ENCODE results near the gene DEXI. TPM values are rescaled to one million over a fixed set of nuclear protein-coding genes. Genes with fewer than 3 reads are reported as not detected.
"Not testable (repeated sequence)": the region's sequence is repeated elsewhere in the genome, so short reads cannot be mapped to it uniquely, and the experiment has no call there.

The DEXI gene
- total and polyA plus RNA-seq, 7 donors = 13.9 to 99.9 (median 55.0) TPM

DNA sequence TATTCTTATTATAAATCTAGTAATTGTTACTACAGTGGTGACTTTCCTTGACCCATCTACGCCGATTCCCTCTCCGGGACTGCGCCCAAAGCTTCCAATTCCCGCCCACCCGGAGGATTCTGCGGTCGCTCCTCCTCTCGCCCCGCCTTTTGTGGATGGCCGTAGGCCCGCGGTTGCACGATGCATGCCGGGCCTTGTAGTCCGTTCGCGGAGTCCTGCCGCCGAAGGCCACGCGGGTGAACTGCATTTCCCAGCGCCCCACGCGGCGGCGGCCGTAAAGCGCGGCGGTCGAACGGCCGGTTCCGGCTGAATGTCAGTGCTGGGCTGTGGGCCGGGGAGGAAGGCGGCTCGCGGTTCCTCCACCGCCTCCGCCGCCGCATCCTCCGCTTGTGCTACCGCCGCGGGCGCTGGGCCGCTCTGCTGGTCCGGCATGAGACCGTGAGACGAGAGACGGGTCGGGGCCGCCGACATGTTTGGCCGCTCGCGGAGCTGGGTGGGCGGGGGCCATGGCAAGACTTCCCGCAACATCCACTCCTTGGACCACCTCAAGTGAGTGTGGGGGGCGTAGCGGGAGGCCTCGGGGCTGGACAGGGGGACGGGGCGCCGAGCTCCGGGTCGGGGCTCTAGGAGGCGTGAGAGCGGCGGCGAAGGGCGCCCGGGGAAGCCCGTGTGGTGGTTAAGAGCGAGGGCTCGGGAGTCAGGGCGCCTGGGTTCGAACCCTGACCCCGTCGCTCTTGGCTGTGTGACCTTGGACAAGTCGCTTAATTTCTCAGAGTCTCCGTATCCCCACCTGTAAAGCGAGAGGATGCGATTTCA, 2.2 kb upstream of the DEXI start, which contains the start of gene CLEC16A:
TSS of gene CLEC16A (plus strand) at position 316 of the 816 bp plus-strand sequence. CDS start at position 470, 154 bp downstream.
- Histone ChIP-seq H3K4me3 (peak within 1 kb of the TSS; percentile 81 to 98 (median 91)), H3K36me3 (no peaks in the 10 kb centered on the region), H3K27ac (peak within 1 kb of the TSS; percentile 89 to 92 (median 90)), H3K9me3 (no peaks in the 10 kb centered on the region), H3K27me3 (no peaks in the 10 kb centered on the region), H3K4me1 (peaks cover 0 to 72% (median 57%) of the 10 kb centered on the region in 4 donors)
- TF ChIP-seq, protein P1, sequence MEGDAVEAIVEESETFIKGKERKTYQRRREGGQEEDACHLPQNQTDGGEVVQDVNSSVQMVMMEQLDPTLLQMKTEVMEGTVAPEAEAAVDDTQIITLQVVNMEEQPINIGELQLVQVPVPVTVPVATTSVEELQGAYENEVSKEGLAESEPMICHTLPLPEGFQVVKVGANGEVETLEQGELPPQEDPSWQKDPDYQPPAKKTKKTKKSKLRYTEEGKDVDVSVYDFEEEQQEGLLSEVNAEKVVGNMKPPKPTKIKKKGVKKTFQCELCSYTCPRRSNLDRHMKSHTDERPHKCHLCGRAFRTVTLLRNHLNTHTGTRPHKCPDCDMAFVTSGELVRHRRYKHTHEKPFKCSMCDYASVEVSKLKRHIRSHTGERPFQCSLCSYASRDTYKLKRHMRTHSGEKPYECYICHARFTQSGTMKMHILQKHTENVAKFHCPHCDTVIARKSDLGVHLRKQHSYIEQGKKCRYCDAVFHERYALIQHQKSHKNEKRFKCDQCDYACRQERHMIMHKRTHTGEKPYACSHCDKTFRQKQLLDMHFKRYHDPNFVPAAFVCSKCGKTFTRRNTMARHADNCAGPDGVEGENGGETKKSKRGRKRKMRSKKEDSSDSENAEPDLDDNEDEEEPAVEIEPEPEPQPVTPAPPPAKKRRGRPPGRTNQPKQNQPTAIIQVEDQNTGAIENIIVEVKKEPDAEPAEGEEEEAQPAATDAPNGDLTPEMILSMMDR (IDR thresholded peaks at IDR 0.05) = peak in 1 of 4 experiments; percentile 7
- TF ChIP-seq EP300 (IDR thresholded peaks at IDR 0.05) (no peak), POLR2AphosphoS5 (IDR thresholded peaks at IDR 0.05) (peak; percentile 66 to 95 (median 84)), POLR2A (IDR thresholded peaks at IDR 0.05) (peak; percentile 50 to 53)
- peak; percentile 99 for DNase-seq
- WGBS, 2 donors = 0 to 1% methylated on average over 86 of the region's 86 CpGs
- intact Hi-C loops (cut with DNase I) = loop anchor here (5.0 kb wide), 1 partner anchor 968 kb away; no protein-coding TSS in a partner anchor

DNA sequence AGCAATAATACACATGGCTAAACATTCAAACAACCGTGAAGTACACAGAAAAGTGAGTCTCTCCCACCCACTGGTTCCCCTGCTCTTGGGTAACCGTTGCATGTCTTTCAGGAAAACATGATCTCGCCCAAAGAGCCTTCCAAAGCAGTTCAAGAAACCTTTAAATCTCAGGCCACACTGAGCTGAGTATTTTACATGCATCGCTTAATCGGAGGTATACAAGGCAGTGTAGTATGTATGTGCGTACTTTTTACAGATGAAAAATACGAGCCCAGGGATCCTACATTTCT, 741 bp upstream of the DEXI start:
- DNase-seq = no peak
- intact Hi-C loops (cut with DNase I) = loop anchor here (5.0 kb wide), 1 partner anchor 969 kb away; no protein-coding TSS in a partner anchor
- peak overlapping the region; percentile 67 to 92 (median 79) for H3K4me3 ChIP-seq
- H3K27me3 ChIP-seq = no peaks in the 10 kb centered on the region
- TF ChIP-seq, protein P1 (IDR thresholded peaks at IDR 0.05) = no peak
- no peak for TF ChIP-seq EP300 (IDR thresholded peaks at IDR 0.05)
- H3K4me1 ChIP-seq = peaks cover 0 to 80% (median 69%) of the 10 kb centered on the region in 4 donors
- no peaks in the 10 kb centered on the region for H3K9me3 ChIP-seq
- H3K36me3 ChIP-seq = no peaks in the 10 kb centered on the region
- 84 to 86% methylated on average over 7 of the region's 7 CpGs for WGBS, 2 donors
- peak overlapping the region; percentile 89 to 92 (median 90) for H3K27ac ChIP-seq

DNA sequence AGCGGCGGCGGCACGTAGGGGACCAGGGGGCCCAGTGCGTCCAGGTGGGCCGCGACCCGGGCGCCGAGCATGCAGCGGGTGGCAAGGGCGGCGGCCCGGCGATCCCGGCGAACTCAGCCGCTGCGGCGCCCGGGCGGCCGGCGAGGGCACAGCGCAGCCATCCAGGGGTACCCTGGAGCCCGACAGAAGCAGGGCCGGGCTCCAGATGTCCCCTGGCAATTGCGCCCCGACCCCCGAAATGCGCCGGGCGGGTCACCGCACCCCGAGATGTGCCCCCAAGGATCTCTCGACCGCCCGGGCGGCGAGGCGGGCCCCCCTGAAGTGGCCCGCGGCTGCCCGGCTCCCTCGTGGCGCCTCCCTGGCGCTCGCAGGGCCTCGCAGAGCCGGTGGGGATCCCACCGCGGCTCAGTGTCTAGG, 325 bp downstream of the DEXI start:
- WGBS, 2 donors = 0% methylated on average over 52 of the region's 52 CpGs
- intact Hi-C loops (cut with DNase I) = loop anchor here (5.0 kb wide), 1 partner anchor 970 kb away; no protein-coding TSS in a partner anchor

DNA sequence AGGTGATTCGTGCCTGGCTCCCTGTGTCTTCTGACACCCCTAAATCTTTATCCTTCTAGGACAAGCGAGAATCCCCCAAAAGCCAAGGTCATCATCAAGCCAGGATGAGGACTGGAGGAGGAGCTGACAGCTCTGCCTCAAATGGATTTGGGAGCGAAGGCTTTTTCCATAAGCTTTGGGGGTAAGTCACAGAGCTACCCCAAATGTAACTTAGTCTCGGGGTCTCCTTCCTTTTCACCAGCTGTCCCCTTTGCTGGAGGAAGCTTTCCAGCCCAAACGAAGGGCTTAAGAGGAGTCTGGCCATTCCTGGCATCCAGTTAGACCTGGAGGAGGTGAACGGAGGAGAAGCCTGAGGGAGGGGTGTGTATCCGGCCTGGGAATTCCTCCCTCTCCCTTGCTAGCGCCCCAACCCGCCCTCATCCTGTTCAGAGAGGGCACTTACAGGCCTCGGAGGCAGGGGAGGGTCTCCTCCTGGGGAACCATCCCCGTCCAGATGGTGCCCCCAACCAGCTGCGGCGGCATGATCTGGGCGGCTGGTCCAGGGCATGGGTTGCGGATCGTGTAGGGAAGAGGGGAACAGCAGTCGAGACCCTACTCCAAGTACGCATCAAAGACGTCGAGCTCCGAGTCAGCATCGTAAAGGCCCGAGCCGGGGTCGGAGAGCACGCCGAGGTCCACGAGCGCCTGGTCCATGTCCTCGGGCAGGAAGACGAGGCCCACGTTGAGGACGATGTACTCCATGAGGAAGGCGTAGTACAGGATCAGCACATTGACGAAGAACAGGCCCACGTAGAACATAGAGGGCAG, 938 bp downstream of the DEXI start:
- 2 to 5% methylated on average over 35 to 36 of the region's 36 CpGs for WGBS, 2 donors
- no peaks in the 10 kb centered on the region for H3K9me3 ChIP-seq
- intact Hi-C loops (cut with DNase I) = loop anchor here (5.0 kb wide), 1 partner anchor 971 kb away; no protein-coding TSS in a partner anchor
- TF ChIP-seq POLR2A (IDR thresholded peaks at IDR 0.05) (no peak), EP300 (IDR thresholded peaks at IDR 0.05) (no peak), POLR2AphosphoS5 (IDR thresholded peaks at IDR 0.05) (no peak)
- TF ChIP-seq, protein P1 (IDR thresholded peaks at IDR 0.05) = no peak
- peaks cover 0 to 86% (median 82%) of the 10 kb centered on the region in 4 donors for H3K4me1 ChIP-seq
- peak overlapping the region; percentile 89 to 92 (median 90) for H3K27ac ChIP-seq
- no peaks in the 10 kb centered on the region for H3K36me3 ChIP-seq
- H3K4me3 ChIP-seq = peak overlapping the region; percentile 67 to 92 (median 79)
- DNase-seq = no peak
- no peaks in the 10 kb centered on the region for H3K27me3 ChIP-seq

More for the DNA sequence above, 325 bp downstream of the DEXI start:
- DNase-seq, H3K9me3 ChIP-seq, H3K36me3 ChIP-seq, H3K27me3 ChIP-seq: not testable (repeated sequence)
- peak overlapping the region; percentile 67 to 92 (median 79) for H3K4me3 ChIP-seq
- peak overlapping the region; percentile 89 to 92 (median 90) for H3K27ac ChIP-seq
- H3K4me1 ChIP-seq = peaks cover 0 to 86% (median 79%) of the 10 kb centered on the region in 4 donors
